Activated CD8-positive, alpha-beta memory T cell treated with anti-CD3 and anti-CD28 coated beads for 48 hours (primary cell): ENCODE measurements around the gene ATP11C.

Source experiments
- DNase-seq, 3 experiments: peaks; one replicate each; pipeline ENCODE4 v3.0.0-alpha.2; 2020; ENCODE audit warnings: low read depth in 2 of 3, low spot score in 2 of 3

ATP11C gene

GRCh38 chrX:139811942-139812629 lies 120.8 kb downstream of the ATP11C start:
- DNase-seq, result no peak

DNA sequence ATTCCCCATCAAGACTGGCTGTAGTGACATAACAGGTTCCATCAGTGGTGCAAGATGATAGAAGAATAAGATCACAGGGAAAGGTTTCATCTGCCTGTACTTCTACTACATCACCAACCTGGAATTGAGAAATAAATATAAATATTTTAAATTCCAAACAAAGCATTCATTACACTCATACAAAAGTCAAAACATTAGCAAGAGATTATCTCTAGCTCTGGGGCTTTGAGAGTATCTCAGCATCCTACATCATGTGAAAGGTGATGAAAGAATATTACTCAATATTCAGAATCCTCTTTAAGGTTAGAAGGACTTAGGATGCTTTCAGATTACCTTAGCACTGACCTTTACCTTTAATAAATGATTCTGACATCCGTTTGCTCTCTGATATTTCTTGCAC lies 128.4 kb downstream of the ATP11C start:
- DNase-seq, result no peak

DNA sequence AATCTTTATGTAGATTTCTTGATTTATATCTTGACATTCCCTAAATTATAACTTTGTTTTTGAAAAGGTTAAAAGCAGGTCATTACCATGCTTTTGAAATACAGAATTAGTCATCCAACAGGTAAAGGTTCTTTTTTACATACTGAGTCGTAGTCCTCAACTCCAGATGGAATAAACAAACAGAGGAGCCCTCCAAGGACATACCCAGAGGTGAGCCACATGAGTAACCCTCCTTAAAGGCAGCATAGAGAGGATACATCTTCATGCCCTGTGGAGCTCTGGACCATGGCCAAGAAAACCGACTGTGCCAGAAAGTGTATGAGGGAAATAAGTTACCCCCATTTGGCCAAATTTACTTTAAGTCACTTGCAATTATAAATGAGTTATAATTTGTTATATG lies 129.6 kb downstream of the ATP11C start:
- no peak for DNase-seq

DNA sequence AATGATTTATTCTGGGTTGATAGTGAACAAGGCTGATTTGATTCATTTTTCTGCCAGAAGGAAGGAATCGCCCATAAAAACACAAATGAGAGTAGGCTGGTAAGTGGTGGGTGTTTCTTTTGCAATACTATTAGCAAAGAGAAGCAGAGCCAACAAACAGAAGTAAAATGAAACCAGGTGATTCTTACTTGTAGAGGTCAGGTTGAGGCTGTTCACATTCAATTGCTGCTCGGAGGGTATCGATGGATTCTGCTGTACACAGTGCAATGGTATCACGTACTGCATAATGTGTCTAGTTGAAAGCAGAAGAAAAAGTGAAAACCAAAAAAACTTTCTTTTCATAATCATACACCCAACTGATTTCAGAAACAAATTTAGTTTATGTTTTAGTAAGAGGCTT lies 130.8 kb downstream of the ATP11C start:
- no peak for DNase-seq

DNA sequence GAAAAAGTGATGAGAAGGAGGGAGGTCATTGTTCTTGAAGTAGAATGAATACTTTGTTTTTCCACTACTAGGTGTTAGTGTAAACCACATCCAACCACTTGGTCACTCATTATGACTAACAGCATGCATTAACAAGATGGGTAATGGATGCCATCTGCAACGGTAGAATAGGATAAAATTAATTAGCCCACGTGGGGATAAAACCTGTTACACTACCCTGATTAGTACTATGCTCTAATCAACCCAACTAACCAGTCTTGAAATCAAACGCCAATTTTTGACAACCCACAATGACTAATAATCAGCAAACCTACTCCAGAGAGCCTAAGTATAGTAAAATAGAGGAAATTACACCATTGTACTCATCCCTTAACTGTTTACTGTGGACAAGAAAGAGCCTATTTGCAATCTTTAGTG lies 131.4 kb downstream of the ATP11C start:
- DNase-seq, result no peak

DNA sequence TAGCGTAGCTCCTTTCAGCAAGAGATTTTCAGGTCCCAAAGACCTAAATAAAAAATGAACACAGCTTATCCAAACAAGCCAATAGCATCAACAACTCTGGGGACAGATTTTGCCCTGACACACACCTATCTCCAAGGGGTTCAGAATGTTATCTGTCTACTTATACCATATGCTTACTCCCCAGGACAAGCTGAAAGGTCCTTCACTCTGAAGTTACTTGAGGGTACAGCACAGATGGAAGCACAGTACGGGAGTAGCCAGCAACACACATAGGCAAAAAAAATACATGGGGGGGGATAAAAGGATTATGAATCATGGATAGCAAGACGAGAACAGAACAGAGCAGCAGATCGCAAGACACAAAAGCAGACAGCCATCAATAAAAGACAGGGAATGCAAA lies 134.2 kb downstream of the ATP11C start:
- no peak for DNase-seq

GRCh38 chrX:139795196-139795595 lies 137.7 kb downstream of the ATP11C start:
- no peak for DNase-seq

GRCh38 chrX:139787601-139788000 lies 145.3 kb downstream of the ATP11C start:
- no peak for DNase-seq

DNA sequence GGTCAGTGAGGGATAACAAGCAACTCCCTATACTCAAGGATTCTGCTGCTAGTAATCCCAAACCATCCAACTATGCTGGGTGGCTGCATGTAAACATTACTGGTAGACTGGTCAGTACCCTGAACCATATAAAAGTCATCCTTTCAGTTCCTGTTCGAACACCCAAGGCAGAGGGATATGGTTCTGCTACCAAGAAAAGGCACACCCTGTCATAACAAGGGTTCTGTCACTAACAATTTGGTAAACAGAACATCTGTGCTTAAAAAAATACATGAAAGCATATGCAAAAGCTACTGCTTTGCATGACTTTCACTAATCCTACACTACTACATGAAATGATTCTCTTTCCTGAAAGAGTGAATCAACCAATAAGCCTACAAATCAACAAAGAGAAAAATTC lies 148.0 kb downstream of the ATP11C start:
- no peak for DNase-seq

DNA sequence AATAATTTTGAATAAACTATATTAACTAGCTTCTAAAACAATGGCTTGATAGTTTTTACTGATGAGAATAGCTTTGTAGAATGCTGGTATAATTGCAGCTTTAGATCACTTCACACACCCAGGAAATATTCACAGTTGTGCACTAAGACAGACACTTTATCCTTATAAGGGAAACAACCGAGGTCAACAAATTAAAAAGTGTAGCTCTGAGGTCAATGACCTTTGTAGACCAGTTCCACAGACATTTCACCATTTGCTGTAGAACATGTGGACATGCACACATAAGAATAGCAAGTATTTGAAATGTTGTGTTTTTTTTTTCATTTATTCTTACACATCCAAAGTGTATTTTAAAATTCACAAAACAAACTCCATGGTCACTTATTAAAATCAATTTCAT lies 148.9 kb downstream of the ATP11C start:
- DNase-seq, result no peak

GRCh38 chrX:139783030-139783429 lies 149.8 kb downstream of the ATP11C start:
- DNase-seq, result no peak

GRCh38 chrX:139776599-139776998 lies 156.3 kb downstream of the ATP11C start:
- DNase-seq, result no peak

GRCh38 chrX:139770366-139770765 lies 162.5 kb downstream of the ATP11C start:
- no peak for DNase-seq

DNA sequence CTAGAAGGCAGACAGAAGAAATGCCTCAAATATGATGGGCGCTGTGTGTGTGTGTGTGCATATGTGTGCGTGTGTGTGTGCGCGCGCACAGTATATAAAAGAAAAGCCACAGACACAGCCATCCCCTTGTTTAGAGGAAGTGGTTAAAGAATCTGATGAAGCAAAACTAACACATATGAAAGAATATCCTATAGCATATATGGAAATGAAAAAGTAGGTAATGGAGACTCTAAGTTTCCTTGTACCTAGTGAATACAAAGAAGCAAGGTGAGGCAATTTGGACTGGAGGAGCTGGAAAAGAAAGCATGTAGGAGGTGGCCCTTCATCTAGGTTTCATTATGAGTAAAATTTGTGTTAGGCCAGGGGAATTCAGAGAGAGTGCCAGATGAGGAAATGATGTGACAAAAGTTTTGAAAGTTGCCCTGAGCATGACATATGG lies 166.3 kb downstream of the ATP11C start:
- DNase-seq, result no peak

DNA sequence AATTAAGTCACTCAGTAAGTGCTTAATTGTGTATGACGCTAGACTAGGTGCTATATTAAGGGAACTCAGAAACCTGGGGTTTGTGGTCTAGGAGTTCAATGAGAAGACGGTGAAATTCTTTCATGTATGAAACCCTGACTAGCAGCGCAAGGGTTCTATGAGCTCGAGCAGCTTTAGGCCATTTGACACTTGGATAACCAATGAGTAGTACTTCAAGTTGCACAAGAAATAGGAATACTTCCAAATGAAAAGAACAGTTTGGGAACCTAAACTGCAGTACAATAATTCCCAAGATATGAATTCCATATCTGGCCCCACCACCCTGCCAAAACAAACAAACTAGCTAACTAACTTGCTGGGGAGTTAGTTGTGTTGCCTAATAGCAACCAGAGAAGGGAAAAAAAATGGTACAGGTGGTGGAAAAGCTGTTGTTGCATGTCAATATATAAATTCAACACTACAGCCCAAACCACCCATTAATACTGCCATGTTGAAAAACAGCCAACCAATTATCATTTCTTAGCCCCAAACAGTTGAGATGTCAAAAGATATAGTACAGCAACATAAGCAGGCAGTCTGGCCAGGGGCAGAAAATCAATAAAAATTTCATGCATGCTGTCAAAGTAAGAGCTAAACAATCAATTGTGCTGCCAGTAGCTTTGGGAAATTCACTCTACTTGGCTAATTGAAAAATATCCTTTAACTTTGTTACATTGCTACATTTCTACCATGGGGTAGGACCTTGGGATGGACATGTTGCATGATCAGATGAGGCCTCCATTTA lies 170.3 kb downstream of the ATP11C start:
- DNase-seq, result no peak

DNA sequence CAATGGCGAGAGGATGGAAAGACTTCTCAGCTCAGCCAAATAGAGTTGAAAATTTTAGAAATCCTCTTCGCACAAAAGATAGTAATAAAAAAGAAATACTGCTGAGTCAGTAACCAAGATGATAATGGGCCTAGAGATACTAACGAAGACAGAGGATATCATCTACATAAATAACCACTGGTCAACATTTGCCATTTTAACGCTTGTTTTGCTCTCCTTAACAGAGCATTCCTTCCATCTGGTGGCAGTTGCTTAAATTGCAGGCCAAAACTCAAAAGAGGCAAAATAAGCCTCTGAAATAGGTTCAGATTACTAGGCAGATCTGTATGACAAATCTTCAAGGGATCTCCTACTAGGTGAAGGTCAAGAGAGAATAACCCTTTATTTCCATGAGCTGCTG lies 173.2 kb downstream of the ATP11C start:
- DNase-seq, result no peak

- no peak for DNase-seq
Measured at GRCh38 chrX:139758809-139759208, 174.0 kb downstream of the ATP11C start.

DNA sequence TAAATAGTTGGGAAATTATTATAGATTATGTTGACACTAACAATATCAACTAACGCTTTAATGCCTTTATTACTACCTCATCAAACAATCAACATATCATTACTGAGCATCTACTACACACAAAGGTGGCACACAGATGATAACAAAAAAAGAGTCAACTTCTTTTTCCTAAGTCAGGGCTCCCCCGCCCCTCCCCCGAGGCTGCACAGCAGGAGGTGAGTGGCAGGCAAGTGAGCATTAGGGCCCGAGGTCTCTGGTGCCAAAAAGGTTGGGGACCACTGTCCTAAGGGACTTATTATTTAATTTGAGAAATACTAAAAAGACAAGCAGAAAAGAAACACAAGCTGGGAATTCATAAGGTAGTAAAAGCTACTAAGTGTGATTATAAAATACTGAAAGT lies 174.6 kb downstream of the ATP11C start:
- DNase-seq, result no peak

DNA sequence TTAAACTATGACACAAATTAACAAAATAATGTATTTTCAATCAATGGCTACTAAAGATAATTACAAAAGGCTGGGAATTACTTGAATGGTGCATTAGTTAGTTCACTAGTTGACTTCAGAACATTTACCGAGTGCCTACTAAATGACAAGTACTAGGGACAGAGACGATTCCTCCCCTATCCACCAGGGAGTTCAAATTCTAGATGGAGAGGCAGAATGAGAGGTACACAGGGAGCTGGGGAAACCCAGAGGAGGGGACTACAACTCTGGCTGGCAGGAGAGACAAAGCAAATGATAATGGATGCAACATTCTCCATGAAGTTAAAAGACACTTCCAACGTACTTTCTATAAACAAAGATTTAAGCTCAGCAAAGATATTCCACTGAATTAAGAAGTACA lies 181.8 kb downstream of the ATP11C start:
- DNase-seq, result no peak

GRCh38 chrX:139750390-139750789 lies 182.5 kb downstream of the ATP11C start:
- no peak for DNase-seq

DNA sequence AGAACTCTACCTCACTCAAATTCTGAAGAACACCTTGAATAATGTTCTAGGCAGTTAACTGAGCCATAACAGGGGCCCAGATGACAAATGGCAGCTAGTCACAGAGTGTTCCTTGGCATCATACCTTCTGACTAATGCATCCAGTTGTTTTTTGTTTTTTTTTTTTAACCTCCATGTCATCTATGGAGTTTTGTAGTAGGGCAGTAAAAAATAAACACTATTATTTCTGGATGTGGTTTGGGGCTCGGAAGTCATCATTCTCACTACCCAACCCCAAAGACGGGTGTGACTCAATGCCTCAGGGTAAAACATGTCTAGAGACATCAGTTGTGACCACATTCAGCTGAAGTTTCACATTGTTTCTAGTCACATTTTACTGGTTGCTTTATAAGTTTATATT lies 193.7 kb downstream of the ATP11C start:
- peak in 1 of 3 experiments; percentile 0 for DNase-seq

- DNase-seq, result no peak
Measured at GRCh38 chrX:139738581-139738980, 194.3 kb downstream of the ATP11C start.

DNA sequence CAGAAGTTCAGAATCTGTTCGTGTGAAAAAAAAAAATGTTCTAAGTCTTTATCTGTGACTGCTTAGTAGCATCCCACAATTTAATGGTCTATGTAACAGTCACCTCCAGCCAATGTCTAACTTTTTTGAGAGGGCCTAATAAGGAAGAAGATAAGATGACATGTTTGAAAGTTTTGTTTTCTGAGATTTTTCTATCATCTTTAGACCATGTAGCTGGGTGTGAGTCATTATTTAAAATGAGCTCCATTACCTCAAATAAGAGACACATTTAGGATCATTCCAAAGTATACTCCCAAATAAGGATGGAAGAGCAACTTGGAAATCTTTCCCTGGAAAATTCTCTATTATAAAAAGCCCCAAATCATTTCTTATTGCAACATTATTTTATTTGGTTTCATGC lies 196.7 kb downstream of the ATP11C start:
- DNase-seq, result no peak
